Activated naive CD4-positive, alpha-beta T cell treated with anti-CD3 and anti-CD28 coated beads for 36 hours (primary cell): Measurements from ENCODE around the gene PLEKHM3. TPM values are rescaled to one million over a fixed set of nuclear protein-coding genes. Genes with fewer than 3 reads are reported as not detected.
A peak's percentile ranks its signal among the peaks of the same experiment; 100 is the strongest.

ENCODE experiments used
- CTCF ChIA-PET: fragments of 350-600 bp; sonication (Branson Sonifier 250); formaldehyde crosslinking; loops from one replicate; lab custom pipeline; 2021; ENCODE audit warnings: antibody characterized with exemption; lab: Charles Lee
- DNase-seq: peaks from one replicate; pipeline ENCODE4 v3.0.0-alpha.2; 2020
- H3K27ac Mint-ChIP-seq: one replicate; pipeline ENCODE4 v1.8.0; 2021; ENCODE audit warnings: mild to moderate bottlenecking, mixed read lengths
- H3K27me3 Mint-ChIP-seq: one replicate; pipeline ENCODE4 v1.8.0; 2021; ENCODE audit warnings: low read depth, mixed read lengths
- H3K36me3 Mint-ChIP-seq: one replicate; pipeline ENCODE4 v1.8.0; 2021; ENCODE audit warnings: low read depth, mixed read lengths
- H3K4me1 Mint-ChIP-seq: one replicate; pipeline ENCODE4 v1.8.0; 2021; ENCODE audit warnings: low read depth, mixed read lengths
- H3K4me3 Mint-ChIP-seq: one replicate; pipeline ENCODE4 v1.8.0; 2021; ENCODE audit warnings: mild to moderate bottlenecking, moderate library complexity, mixed read lengths
- H3K9me3 Mint-ChIP-seq: one replicate; pipeline ENCODE4 v1.8.0; 2021; ENCODE audit warnings: mixed read lengths
- intact Hi-C: fragments of 100-400 bp; cut with micrococcal nuclease; formaldehyde crosslinking; loops from one replicate; pipeline ENCODE4 v1.15.1; 2023
- total RNA-seq, 2 experiments: library from RNA; stranded (reverse); gene quantifications; one replicate each; pipeline ENCODE4 v1.2.3, GENCODE V29; 2021

Gene PLEKHM3
- total RNA-seq, 2 experiments from 2014 or later: 6.5 to 7.0 TPM

- intact Hi-C loops: loop anchor here (1.0 to 5.0 kb wide), 2 partner anchors 57 to 241 kb away; no protein-coding TSS in a partner anchor
- CTCF ChIA-PET: interaction anchor here (0.6 kb wide), 1 partner anchor 346 kb away, joined by 5 read pairs; no protein-coding TSS in a partner anchor
- no peak overlapping the region for H3K4me3 Mint-ChIP-seq
- H3K27ac Mint-ChIP-seq: no peak overlapping the region
- DNase-seq: no peak
- peaks cover 20% of the 10 kb centered on the region for H3K4me1 Mint-ChIP-seq
- peaks cover 16% of the 10 kb centered on the region for H3K27me3 Mint-ChIP-seq
- H3K36me3 Mint-ChIP-seq: no peaks in the 10 kb centered on the region
- H3K9me3 Mint-ChIP-seq: no peaks in the 10 kb centered on the region
These were observed 252.5 kb downstream of the PLEKHM3 start for GRCh38 chr2:207772844-207773205.

DNA sequence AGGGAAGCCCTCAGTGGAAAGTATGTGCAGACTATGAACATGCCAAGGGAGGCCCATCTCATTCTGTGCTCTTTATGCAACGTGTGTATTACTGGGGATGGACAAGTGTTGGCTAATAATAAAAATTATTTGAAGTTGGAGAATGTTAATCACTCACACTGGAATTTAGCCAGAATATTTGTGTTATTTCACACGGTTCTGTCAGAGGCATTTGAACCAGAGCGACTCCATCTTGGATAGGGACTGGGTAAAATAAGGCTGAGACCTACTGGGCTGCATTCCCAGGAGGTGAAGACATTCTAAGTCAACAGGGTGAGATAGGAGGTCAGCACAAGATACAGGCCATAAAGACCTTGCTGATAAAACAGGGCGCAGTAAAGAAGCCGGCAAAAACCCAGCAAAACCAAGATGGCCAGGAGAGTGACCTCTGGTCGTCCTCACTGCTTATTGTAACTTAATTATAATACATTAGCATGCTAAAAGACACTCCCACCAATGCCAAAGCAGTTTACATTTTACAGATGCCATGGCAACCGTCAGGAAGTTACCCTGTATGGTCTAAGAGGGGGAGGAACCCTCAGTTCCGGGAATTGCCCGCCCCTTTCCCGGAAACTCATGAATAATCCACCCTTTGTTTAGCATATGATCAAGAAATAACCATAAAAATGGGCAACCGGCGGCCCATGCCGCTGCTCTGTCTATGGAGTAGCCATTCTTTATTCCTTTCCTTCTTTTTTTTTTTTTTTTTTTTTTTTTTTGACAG, 253.1 kb downstream of the PLEKHM3 start:
- Mint-ChIP-seq H3K4me1 (peaks cover 26% of the 10 kb centered on the region), H3K9me3 (no peaks in the 10 kb centered on the region), H3K4me3 (no peak overlapping the region), H3K27me3 (peaks cover 21% of the 10 kb centered on the region), H3K36me3 (peaks cover 3% of the 10 kb centered on the region), H3K27ac (no peak overlapping the region)
- intact Hi-C loops: loop anchor here (1.0 to 5.0 kb wide), 2 partner anchors 58 to 240 kb away; no protein-coding TSS in a partner anchor
- DNase-seq: peak; percentile 39
- CTCF ChIA-PET: no interaction called here

- peaks cover 5% of the 10 kb centered on the region for H3K36me3 Mint-ChIP-seq
- no peak for DNase-seq
- intact Hi-C loops: loop anchor here (2.0 to 5.0 kb wide), 2 partner anchors 239 to 495 kb away; partner anchors contain the start of gene PIKFYVE
- H3K4me1 Mint-ChIP-seq: peaks cover 29% of the 10 kb centered on the region
- CTCF ChIA-PET: no interaction called here
- H3K9me3 Mint-ChIP-seq: no peaks in the 10 kb centered on the region
- H3K27me3 Mint-ChIP-seq: peaks cover 26% of the 10 kb centered on the region
- no peak overlapping the region for H3K4me3 Mint-ChIP-seq
- no peak overlapping the region for H3K27ac Mint-ChIP-seq
These were observed 253.9 kb downstream of the PLEKHM3 start for GRCh38 chr2:207771421-207771820.

Other genes with a start within 250 kb of the PLEKHM3 start
- not detected for gene CRYGD, start 99.0 kb upstream of the PLEKHM3 start, total RNA-seq
- gene CRYGC, start 104.3 kb upstream of the PLEKHM3 start, total RNA-seq: not detected
- gene CRYGB, start 120.6 kb upstream of the PLEKHM3 start, total RNA-seq: not detected
- gene CRYGA, start 138.1 kb upstream of the PLEKHM3 start, total RNA-seq: not detected
- not detected for gene C2orf80, start 164.5 kb upstream of the PLEKHM3 start, total RNA-seq
- 10 to 100 TPM; 18.5 to 21.9 TPM for gene IDH1, start 229.5 kb upstream of the PLEKHM3 start, total RNA-seq
- 10 to 100 TPM; 20.2 to 22.4 TPM for gene PIKFYVE, start 240.7 kb upstream of the PLEKHM3 start, total RNA-seq